ENCODE data around the gene LSM3. TPM values are rescaled to one million over a fixed set of nuclear protein-coding genes. Genes with fewer than 3 reads are reported as not detected.

Gene LSM3
- total RNA-seq, 2 experiments from 2014 or later = 12.4 to 21.9 TPM

DNA sequence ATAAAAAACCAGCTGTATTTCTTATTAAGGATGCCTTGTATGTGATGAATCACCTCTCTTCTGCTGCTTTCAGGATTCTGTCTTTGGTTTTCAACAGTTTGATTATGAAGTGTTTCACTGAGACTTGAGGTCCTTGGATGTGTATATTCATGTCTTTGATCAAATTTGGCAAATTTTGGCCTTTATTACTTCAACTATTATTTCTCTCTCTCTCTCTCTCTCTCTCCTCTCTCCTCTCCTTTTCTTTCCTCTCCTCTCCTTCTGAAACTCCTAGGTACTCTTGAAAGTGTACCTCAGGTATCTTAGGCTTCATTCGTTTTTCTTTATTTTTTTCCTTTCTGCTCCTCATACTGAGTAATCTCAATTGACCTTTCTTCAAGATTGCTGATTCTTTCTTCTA, 43.3 kb downstream of the LSM3 start:
- Histone ChIP-seq H3K36me3 (ENCODE audit: insufficient read depth, low read length) (no peaks in the 10 kb centered on the region; the same call in 1 of the 2 replicates), H3K9me2 (ENCODE audit: insufficient read depth, low read length) (no peaks in the 10 kb centered on the region), H3K4me3 (ENCODE audit: low read depth, low read length, poor library complexity, severe bottlenecking) (no peak overlapping the region), H3K4me2 (ENCODE audit: low read length) (no peak overlapping the region), H3K9me3 (ENCODE audit: low read length) (peaks cover 24% of the 10 kb centered on the region), H4K20me1 (ENCODE audit: insufficient read depth, low read length) (no peaks in the 10 kb centered on the region), H3K79me2 (ENCODE audit: insufficient read depth, low read depth, low read length) (no peaks in the 10 kb centered on the region), H2AFZ (ENCODE audit: low read length) (no peak overlapping the region), H3K27ac (ENCODE audit: low read depth, low read length, poor library complexity, severe bottlenecking) (no peak overlapping the region), H3K4me1 (ENCODE audit: insufficient read depth, low read length, poor library complexity, severe bottlenecking) (peaks cover 28% of the 10 kb centered on the region)
- POLR2A ChIA-PET = interaction anchor here (0.7 kb wide), 1 partner anchor 107 kb away, joined by 3 read pairs; no protein-coding TSS in a partner anchor
- no TSS peak for BruUV-seq (replicated peaks)
- CTCF ChIA-PET (ENCODE audit: unreplicated experiment) = no interaction called here
- intact Hi-C loops (cut with micrococcal nuclease; ENCODE audit: unreplicated experiment) = no loop called here
- DNase-seq (ENCODE audit: low spot score) = no peak
- TF ChIP-seq, protein P1, sequence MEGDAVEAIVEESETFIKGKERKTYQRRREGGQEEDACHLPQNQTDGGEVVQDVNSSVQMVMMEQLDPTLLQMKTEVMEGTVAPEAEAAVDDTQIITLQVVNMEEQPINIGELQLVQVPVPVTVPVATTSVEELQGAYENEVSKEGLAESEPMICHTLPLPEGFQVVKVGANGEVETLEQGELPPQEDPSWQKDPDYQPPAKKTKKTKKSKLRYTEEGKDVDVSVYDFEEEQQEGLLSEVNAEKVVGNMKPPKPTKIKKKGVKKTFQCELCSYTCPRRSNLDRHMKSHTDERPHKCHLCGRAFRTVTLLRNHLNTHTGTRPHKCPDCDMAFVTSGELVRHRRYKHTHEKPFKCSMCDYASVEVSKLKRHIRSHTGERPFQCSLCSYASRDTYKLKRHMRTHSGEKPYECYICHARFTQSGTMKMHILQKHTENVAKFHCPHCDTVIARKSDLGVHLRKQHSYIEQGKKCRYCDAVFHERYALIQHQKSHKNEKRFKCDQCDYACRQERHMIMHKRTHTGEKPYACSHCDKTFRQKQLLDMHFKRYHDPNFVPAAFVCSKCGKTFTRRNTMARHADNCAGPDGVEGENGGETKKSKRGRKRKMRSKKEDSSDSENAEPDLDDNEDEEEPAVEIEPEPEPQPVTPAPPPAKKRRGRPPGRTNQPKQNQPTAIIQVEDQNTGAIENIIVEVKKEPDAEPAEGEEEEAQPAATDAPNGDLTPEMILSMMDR (conservative IDR thresholded peaks at IDR 0.05; ENCODE audit: low read length) = no peak
- no peak for TF ChIP-seq EZH2phosphoT487 (IDR thresholded peaks at IDR 0.05; ENCODE audit: borderline replicate concordance, low read depth, low read length)

DNA sequence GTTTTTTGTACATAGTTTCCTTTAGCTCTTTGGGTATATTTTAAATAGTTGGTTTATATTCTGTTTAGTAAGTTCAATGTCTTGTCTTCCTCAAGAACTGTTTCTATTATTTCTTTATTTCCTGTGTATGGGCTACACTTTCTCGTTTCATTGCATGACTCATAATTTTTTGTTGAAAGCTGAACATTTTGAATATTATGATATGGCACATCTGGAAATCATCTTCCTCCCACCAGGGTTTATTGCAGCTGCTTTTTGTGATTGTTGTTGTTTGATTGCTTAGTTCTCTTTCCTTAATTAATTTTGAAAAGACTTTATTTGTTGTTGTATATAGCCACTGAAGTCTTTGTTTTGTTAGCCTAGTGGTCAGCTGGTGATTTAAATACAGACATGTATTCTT, 43.8 kb downstream of the LSM3 start:
- Histone ChIP-seq H3K79me2 (ENCODE audit: insufficient read depth, low read depth, low read length) (no peaks in the 10 kb centered on the region), H4K20me1 (ENCODE audit: insufficient read depth, low read length) (no peaks in the 10 kb centered on the region), H3K27ac (ENCODE audit: low read depth, low read length, poor library complexity, severe bottlenecking) (peak overlapping the region; percentile 27), H3K4me2 (ENCODE audit: low read length) (peak overlapping the region; percentile 20; the same call in 1 of the 2 replicates), H3K4me1 (ENCODE audit: insufficient read depth, low read length, poor library complexity, severe bottlenecking) (peaks cover 28% of the 10 kb centered on the region), H3K9me3 (ENCODE audit: low read length) (peaks cover 24% of the 10 kb centered on the region), H3K36me3 (ENCODE audit: insufficient read depth, low read length) (no peaks in the 10 kb centered on the region; the same call in 1 of the 2 replicates), H2AFZ (ENCODE audit: low read length) (no peak overlapping the region), H3K9me2 (ENCODE audit: insufficient read depth, low read length) (no peaks in the 10 kb centered on the region), H3K4me3 (ENCODE audit: low read depth, low read length, poor library complexity, severe bottlenecking) (no peak overlapping the region)
- intact Hi-C loops (cut with micrococcal nuclease; ENCODE audit: unreplicated experiment) = no loop called here
- POLR2A ChIA-PET = interaction anchor here (0.7 kb wide), 1 partner anchor 107 kb away, joined by 3 read pairs; no protein-coding TSS in a partner anchor
- CTCF ChIA-PET (ENCODE audit: unreplicated experiment) = no interaction called here
- no TSS peak for BruUV-seq (replicated peaks)
- TF ChIP-seq EZH2phosphoT487 (IDR thresholded peaks at IDR 0.05; ENCODE audit: borderline replicate concordance, low read depth, low read length) = no peak
- TF ChIP-seq, protein P1 (conservative IDR thresholded peaks at IDR 0.05; ENCODE audit: low read length) = no peak
- DNase-seq (ENCODE audit: low spot score) = no peak

DNA sequence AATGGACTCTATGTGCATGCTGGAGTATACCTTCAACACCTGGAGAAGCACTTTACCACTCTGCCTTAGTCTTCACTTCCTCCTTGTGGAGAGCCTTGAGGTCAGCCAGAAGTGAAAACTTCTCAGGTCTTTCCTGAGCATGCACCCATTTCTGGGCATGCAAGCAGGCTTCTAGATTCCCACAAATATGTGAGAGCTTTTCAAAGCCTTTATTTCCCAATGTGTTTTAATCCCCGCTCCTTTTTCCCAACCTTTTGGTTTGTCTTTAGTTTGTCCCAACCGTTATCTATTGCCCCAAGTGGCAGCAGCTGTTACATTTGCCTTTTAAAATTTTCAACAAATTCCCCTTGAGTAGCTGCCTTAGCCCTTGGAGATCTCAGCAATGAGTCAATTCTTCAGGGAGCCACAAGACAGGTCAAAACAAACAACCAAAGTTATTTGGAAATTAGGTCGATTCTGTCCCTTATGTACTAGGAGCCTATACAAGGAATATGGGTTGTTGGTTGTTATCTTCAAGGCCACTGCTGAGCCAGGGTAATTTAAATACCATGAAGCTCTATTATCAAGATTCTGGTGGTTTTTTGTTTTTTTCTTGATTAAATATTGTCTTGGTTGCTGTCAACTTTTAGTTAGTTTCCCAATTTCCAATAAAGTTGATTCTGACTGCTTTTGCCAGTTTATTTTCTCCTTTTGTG, 44.4 kb downstream of the LSM3 start:
- Histone ChIP-seq H3K9me3 (ENCODE audit: low read length) (peaks cover 24% of the 10 kb centered on the region), H3K4me1 (ENCODE audit: insufficient read depth, low read length, poor library complexity, severe bottlenecking) (peaks cover 33% of the 10 kb centered on the region), H3K9me2 (ENCODE audit: insufficient read depth, low read length) (no peaks in the 10 kb centered on the region), H2AFZ (ENCODE audit: low read length) (no peak overlapping the region), H3K79me2 (ENCODE audit: insufficient read depth, low read depth, low read length) (no peaks in the 10 kb centered on the region), H4K20me1 (ENCODE audit: insufficient read depth, low read length) (no peaks in the 10 kb centered on the region), H3K4me2 (ENCODE audit: low read length) (peak overlapping the region; percentile 20; the same call in 1 of the 2 replicates), H3K27ac (ENCODE audit: low read depth, low read length, poor library complexity, severe bottlenecking) (peak overlapping the region; percentile 27), H3K4me3 (ENCODE audit: low read depth, low read length, poor library complexity, severe bottlenecking) (no peak overlapping the region), H3K36me3 (ENCODE audit: insufficient read depth, low read length) (no peaks in the 10 kb centered on the region; the same call in 1 of the 2 replicates)
- CTCF ChIA-PET (ENCODE audit: unreplicated experiment) = no interaction called here
- no TSS peak for BruUV-seq (replicated peaks)
- POLR2A ChIA-PET = interaction anchor here (0.6 to 0.7 kb wide), 2 partner anchors 27 to 68 kb away, joined by 3 read pairs; no protein-coding TSS in a partner anchor
- intact Hi-C loops (cut with micrococcal nuclease; ENCODE audit: unreplicated experiment) = no loop called here
- TF ChIP-seq, protein P1 (conservative IDR thresholded peaks at IDR 0.05; ENCODE audit: low read length) = no peak
- TF ChIP-seq EZH2phosphoT487 (IDR thresholded peaks at IDR 0.05; ENCODE audit: borderline replicate concordance, low read depth, low read length) = no peak
- peak; percentile 40 for DNase-seq (ENCODE audit: low spot score)
